Peyer's patch (tissue), 4 donors: ENCODE results near the gene RHBDL3.

Experiments used
- POLR2A ChIP-seq, 2 donors: fragments of 450-650 bp; IDR thresholded peaks; one replicate each; pipeline ENCODE4 v1.5.1; 2017; ENCODE audit warnings: antibody characterized with exemption in 2 of 2, mild to moderate bottlenecking in 2 of 2, moderate library complexity in 2 of 2
- TF ChIP-seq, protein P1 (sequence below), 6 experiments: fragments of 450-650 bp in 4 of 6; fragments of 200-600 bp in 2 of 6; sonication (generic) in 1 of 6; IDR thresholded peaks; one replicate each; pipeline ENCODE4 v1.5.1; 2017 to 2019; ENCODE audit warnings: antibody characterized with exemption in 6 of 6, mild to moderate bottlenecking in 3 of 6, moderate library complexity in 1 of 6

DNA sequence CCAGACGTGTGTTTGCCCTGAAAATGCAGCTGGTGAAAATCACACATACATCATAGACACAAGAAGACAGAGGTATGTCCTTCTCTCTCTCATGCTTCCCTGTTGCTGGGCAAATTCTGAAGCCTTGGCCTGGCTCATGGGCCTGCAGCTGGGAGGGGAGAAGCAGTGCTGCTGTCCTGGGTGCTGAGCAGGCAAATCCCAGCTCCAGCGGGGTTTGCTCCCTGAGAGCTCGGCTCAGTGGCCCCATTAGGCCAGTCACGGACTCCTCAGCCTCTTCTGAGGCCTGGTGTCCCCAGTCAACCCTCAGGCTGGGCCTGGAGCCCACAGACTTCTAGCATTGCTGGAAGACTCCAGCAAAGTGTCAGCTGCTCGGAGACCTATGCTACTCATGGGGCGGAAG is 11.7 kb downstream of the RHBDL3 start:
- TF ChIP-seq, protein P1, sequence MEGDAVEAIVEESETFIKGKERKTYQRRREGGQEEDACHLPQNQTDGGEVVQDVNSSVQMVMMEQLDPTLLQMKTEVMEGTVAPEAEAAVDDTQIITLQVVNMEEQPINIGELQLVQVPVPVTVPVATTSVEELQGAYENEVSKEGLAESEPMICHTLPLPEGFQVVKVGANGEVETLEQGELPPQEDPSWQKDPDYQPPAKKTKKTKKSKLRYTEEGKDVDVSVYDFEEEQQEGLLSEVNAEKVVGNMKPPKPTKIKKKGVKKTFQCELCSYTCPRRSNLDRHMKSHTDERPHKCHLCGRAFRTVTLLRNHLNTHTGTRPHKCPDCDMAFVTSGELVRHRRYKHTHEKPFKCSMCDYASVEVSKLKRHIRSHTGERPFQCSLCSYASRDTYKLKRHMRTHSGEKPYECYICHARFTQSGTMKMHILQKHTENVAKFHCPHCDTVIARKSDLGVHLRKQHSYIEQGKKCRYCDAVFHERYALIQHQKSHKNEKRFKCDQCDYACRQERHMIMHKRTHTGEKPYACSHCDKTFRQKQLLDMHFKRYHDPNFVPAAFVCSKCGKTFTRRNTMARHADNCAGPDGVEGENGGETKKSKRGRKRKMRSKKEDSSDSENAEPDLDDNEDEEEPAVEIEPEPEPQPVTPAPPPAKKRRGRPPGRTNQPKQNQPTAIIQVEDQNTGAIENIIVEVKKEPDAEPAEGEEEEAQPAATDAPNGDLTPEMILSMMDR (IDR thresholded peaks at IDR 0.05): no peak
- no peak for TF ChIP-seq POLR2A (IDR thresholded peaks at IDR 0.05)
